Mucosa of descending colon (tissue), 3 donors: ENCODE data around the gene LCP2. TPM values are rescaled to one million over a fixed set of nuclear protein-coding genes. Genes with fewer than 3 reads are reported as not detected.

Experiments
- ATAC-seq: fragments of 200-7000 bp; cut with Tn5 transposase; one replicate; pipeline ENCODE4 v1.9.1; 2020; ENCODE audit warnings: mild to moderate bottlenecking, moderate library complexity
- DNase-seq, 3 donors: peaks; one replicate each; pipeline ENCODE4 v3.0.0-alpha.2; 2020
- H3K36me3 ChIP-seq: fragments of 200-600 bp; one replicate; pipeline ENCODE4 v1.8.0; 2021; ENCODE audit warnings: low read depth, mild to moderate bottlenecking
- H3K4me1 ChIP-seq: fragments of 200-600 bp; one replicate; pipeline ENCODE4 v1.8.0; 2021; ENCODE audit warnings: low read depth, mild to moderate bottlenecking
- H3K4me3 ChIP-seq: fragments of 200-600 bp; one replicate; pipeline ENCODE4 v1.8.0; 2021; ENCODE audit warnings: mild to moderate bottlenecking
- H3K9me3 ChIP-seq: fragments of 200-600 bp; one replicate; pipeline ENCODE4 v1.8.0; 2021; ENCODE audit warnings: mild to moderate bottlenecking
- CTCF ChIP-seq: fragments of 200-600 bp; IDR thresholded peaks from one replicate; pipeline ENCODE4 v1.8.0; 2022; ENCODE audit warnings: antibody characterized with exemption, mild to moderate bottlenecking
- intact Hi-C, 2 donors: fragments of 100-400 bp; cut with DNase I in 1 of 2; cut with micrococcal nuclease in 1 of 2; formaldehyde crosslinking; loops; one replicate each; pipeline versions ENCODE4 v1.11.0 to v1.11.1; 2022; cut with DNase I, micrococcal nuclease
- total RNA-seq, 3 donors: library from RNA; stranded (reverse); fragmentation: NEBNext Ultra II Directional in 2 of 3; extraction: Animal tissue kit (Norgen Biotek cat#: 25700) in 2 of 3; gene quantifications; one replicate each; pipeline versions ENCODE4 v1.2.1 to v1.2.4, GENCODE V29; 2021 to 2023
- donor health status: DM: no; HTN: no; CAD: no; lungs with moderate emphysema.
- donor health status: DM: no; HTN: no; CAD: no.
- donor health status: DM: no; HTN: yes; CAD: no.

Gene LCP2
- total RNA-seq, 3 donors from 2014 or later, result 13.5 to 24.5 (median 22.9) TPM

GRCh38 chr5:170270293-170271069 is 27.1 kb downstream of the LCP2 start:
- H3K4me3 ChIP-seq, result no peak overlapping the region
- H3K36me3 ChIP-seq, result no peaks in the 10 kb centered on the region
- intact Hi-C loops, result loop anchor here (10.0 kb wide), 2 partner anchors 64 to 154 kb away; no protein-coding TSS in a partner anchor
- DNase-seq, result no peak
- no peak for TF ChIP-seq CTCF
- no peak for ATAC-seq
- H3K4me1 ChIP-seq, result peaks cover 2% of the 10 kb centered on the region
- no peaks in the 10 kb centered on the region for H3K9me3 ChIP-seq

- H3K36me3 ChIP-seq, result no peaks in the 10 kb centered on the region
- no peak for TF ChIP-seq CTCF
- H3K4me1 ChIP-seq, result no peaks in the 10 kb centered on the region
- no peak for DNase-seq
- no peak for ATAC-seq
- intact Hi-C loops, result no loop called here
- H3K9me3 ChIP-seq, result no peaks in the 10 kb centered on the region
- H3K4me3 ChIP-seq, result no peak overlapping the region
Measured at GRCh38 chr5:170269579-170269978, 28.0 kb downstream of the LCP2 start.

- Histone ChIP-seq H3K9me3 (no peaks in the 10 kb centered on the region), H3K4me1 (no peaks in the 10 kb centered on the region), H3K36me3 (no peaks in the 10 kb centered on the region), H3K4me3 (no peak overlapping the region)
- peak; percentile 45 for ATAC-seq
- no peak for TF ChIP-seq CTCF
- no peak for DNase-seq
- intact Hi-C loops, result no loop called here
Measured at GRCh38 chr5:170268884-170269283, 28.7 kb downstream of the LCP2 start.

- Histone ChIP-seq H3K9me3 (no peaks in the 10 kb centered on the region), H3K4me1 (no peaks in the 10 kb centered on the region), H3K4me3 (no peak overlapping the region), H3K36me3 (no peaks in the 10 kb centered on the region)
- intact Hi-C loops, result no loop called here
- no peak for TF ChIP-seq CTCF
- no peak for DNase-seq
- no peak for ATAC-seq
Measured at GRCh38 chr5:170268153-170268689, 29.4 kb downstream of the LCP2 start.

GRCh38 chr5:170267431-170268152 is 30.0 kb downstream of the LCP2 start:
- Histone ChIP-seq H3K4me1 (no peaks in the 10 kb centered on the region), H3K9me3 (no peaks in the 10 kb centered on the region), H3K4me3 (no peak overlapping the region), H3K36me3 (no peaks in the 10 kb centered on the region)
- DNase-seq, result peak; percentile 62 to 77 (median 67)
- ATAC-seq, result peak; percentile 66
- intact Hi-C loops, result no loop called here
- peak; percentile 56 for TF ChIP-seq CTCF
